ENCODE results near the gene VTCN1. TPM values are rescaled to one million over a fixed set of nuclear protein-coding genes. Genes with fewer than 3 reads are reported as not detected.
"Not testable (repeated sequence)": the region's sequence is repeated elsewhere in the genome, so short reads cannot be mapped to it uniquely, and the experiment has no call there.

Gene VTCN1
- total and polyA plus RNA-seq, 3 experiments from 2014 or later: not detected

DNA sequence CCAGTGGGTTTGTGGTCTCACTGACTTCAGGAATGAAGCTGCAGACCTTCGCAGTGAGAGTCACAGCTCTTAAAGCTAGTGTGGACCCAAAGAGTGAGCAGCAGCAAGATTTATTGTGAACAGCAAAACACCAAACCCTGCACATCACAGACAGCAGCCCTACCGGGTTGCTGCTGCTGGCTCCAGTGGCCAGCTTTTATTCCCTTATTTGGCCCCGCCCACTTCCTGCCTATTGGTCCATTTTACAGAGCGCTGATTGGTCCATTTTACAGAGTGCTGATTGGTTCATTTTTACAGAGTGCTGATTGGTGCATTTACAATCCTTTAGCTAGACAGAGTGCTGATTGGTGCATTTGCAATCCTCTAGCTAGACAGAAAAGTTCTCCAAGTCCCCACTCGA lies 59.4 kb downstream of the VTCN1 start:
- H3K4me3 ChIP-seq (ENCODE audit: low read length); H3K27me3 ChIP-seq (ENCODE audit: insufficient read depth, low read length, poor library complexity, severe bottlenecking); CTCF ChIA-PET; H3K36me3 Mint-ChIP-seq; H3K9me3 ChIP-seq (ENCODE audit: low read length); H3K36me3 ChIP-seq (ENCODE audit: insufficient read depth, low read length); H3K27ac Mint-ChIP-seq; POLR2A ChIA-PET; H3K4me1 Mint-ChIP-seq; H3K4me3 Mint-ChIP-seq; DNase-seq; H3K4me1 ChIP-seq (ENCODE audit: insufficient read depth, low read length); H3K27ac ChIP-seq (ENCODE audit: low read depth, low read length); H3K9me3 Mint-ChIP-seq: not testable (repeated sequence)
- peaks cover 3 to 19% of the 10 kb centered on the region in 2 donors for H3K27me3 Mint-ChIP-seq

DNA sequence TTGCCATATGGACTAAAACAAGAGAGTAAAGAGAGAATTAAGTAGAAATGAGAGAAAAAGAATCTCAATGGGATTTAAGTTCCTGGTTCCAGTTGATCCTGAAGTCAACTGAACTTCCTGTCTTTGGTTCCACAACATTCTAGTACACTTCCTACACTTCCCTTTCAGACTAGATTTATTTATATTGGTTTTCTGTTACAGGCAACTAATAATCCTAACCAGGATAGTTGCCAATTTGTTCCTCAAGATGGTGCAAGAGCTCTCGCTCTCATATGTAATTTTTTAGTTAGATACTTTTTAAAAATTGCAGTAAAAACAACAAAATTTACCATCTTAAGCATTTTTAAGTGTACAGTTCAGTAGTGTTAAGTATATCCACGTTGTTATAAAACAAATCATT lies 60.4 kb downstream of the VTCN1 start:
- Mint-ChIP-seq H3K36me3 (no peaks in the 10 kb centered on the region), H3K4me1 (no peaks in the 10 kb centered on the region), H3K9me3 (no peaks in the 10 kb centered on the region), H3K27me3 (peaks cover 4 to 25% of the 10 kb centered on the region in 2 donors), H3K4me3 (no peak overlapping the region), H3K27ac (no peak overlapping the region)
- no peaks in the 10 kb centered on the region for H3K36me3 ChIP-seq (ENCODE audit: insufficient read depth, low read length)
- H3K27ac ChIP-seq (ENCODE audit: low read depth, low read length): no peak overlapping the region
- H3K4me1 ChIP-seq (ENCODE audit: insufficient read depth, low read length): no peaks in the 10 kb centered on the region
- CTCF ChIA-PET: no interaction called here
- no peaks in the 10 kb centered on the region for H3K27me3 ChIP-seq (ENCODE audit: insufficient read depth, low read length, poor library complexity, severe bottlenecking)
- H3K4me3 ChIP-seq (ENCODE audit: low read length): no peak overlapping the region
- no peak for DNase-seq
- H3K9me3 ChIP-seq (ENCODE audit: low read length): no peaks in the 10 kb centered on the region
- POLR2A ChIA-PET: no interaction called here

DNA sequence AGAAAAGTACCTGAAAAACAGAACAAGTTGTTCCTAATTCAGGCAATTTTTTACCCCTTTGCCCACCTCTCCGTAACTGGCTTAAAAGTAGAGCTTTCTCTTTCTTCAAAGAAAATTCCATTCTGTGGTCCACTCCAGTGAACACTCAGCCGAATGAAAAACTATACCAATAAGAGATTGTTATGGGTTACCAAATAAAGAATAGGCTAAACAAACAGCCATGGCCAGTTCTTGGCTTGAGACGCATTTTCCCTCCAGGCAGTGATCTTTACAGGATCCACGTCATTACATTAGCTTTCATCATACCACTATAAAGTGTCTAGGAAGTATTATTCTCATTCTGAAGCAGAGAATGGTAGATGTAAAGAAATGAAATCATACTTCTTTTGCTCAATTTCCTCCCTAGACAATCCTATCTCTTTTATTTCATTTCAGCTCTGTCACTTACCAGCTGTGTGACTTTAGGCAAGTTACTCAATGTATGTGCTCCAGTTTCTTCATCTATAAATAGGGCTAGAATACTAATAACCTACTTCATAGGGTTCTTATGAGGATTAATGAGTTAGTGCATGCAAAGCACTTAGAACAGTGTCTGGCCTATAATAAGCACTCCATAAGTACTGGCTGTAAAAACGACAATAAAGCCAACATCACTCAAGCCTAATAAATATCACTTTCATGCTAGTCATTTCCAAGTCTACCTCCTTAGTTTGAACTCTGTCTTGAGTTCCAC lies 62.7 kb downstream of the VTCN1 start:
- H3K27me3 ChIP-seq (ENCODE audit: insufficient read depth, low read length, poor library complexity, severe bottlenecking): no peaks in the 10 kb centered on the region
- no peaks in the 10 kb centered on the region for H3K9me3 ChIP-seq (ENCODE audit: low read length)
- no peaks in the 10 kb centered on the region for H3K4me1 ChIP-seq (ENCODE audit: insufficient read depth, low read length)
- no peak overlapping the region for H3K27ac ChIP-seq (ENCODE audit: low read depth, low read length)
- CTCF ChIA-PET: no interaction called here
- Mint-ChIP-seq H3K4me3 (no peak overlapping the region), H3K27ac (no peak overlapping the region), H3K9me3 (no peaks in the 10 kb centered on the region), H3K27me3 (peaks cover 4 to 29% of the 10 kb centered on the region in 2 donors), H3K4me1 (no peaks in the 10 kb centered on the region), H3K36me3 (no peaks in the 10 kb centered on the region)
- POLR2A ChIA-PET: no interaction called here
- H3K36me3 ChIP-seq (ENCODE audit: insufficient read depth, low read length): no peaks in the 10 kb centered on the region
- no peak for DNase-seq
- no peak overlapping the region for H3K4me3 ChIP-seq (ENCODE audit: low read length)

DNA sequence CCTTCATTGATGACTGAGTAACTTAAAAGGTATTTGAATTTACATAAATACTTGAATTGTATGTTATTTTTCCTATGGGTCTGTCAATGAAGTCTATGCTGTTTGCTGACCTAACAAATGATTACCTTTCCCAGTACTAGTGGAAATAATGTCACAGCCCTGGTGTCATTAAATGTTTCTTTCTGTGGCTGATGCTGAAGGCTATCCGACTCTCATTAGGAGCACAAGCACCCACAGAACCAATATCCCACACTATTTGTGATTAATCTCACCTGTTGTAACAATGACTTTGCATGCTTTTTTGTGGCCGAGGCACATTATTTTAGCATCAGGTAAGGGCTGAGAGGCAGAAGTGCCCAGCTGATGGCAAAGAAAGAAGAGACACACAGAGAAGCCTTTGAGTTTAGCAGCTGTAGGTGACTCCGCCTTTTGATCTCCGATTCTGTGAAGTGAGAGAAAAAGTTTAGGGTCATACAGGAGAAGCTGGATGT lies 63.3 kb downstream of the VTCN1 start:
- H3K4me3 ChIP-seq (ENCODE audit: low read length): no peak overlapping the region
- ChIA-PET CTCF (no interaction called here), POLR2A (no interaction called here)
- H3K4me1 ChIP-seq (ENCODE audit: insufficient read depth, low read length): no peaks in the 10 kb centered on the region
- no peaks in the 10 kb centered on the region for H3K4me1 Mint-ChIP-seq
- H3K36me3 ChIP-seq (ENCODE audit: insufficient read depth, low read length): no peaks in the 10 kb centered on the region
- no peak overlapping the region for H3K4me3 Mint-ChIP-seq
- no peaks in the 10 kb centered on the region for H3K27me3 ChIP-seq (ENCODE audit: insufficient read depth, low read length, poor library complexity, severe bottlenecking)
- H3K27ac Mint-ChIP-seq: no peak overlapping the region
- no peak for DNase-seq
- no peaks in the 10 kb centered on the region for H3K9me3 Mint-ChIP-seq
- H3K36me3 Mint-ChIP-seq: no peaks in the 10 kb centered on the region
- H3K27me3 Mint-ChIP-seq: peaks cover 4 to 29% of the 10 kb centered on the region in 2 donors
- no peak overlapping the region for H3K27ac ChIP-seq (ENCODE audit: low read depth, low read length)
- no peaks in the 10 kb centered on the region for H3K9me3 ChIP-seq (ENCODE audit: low read length)

DNA sequence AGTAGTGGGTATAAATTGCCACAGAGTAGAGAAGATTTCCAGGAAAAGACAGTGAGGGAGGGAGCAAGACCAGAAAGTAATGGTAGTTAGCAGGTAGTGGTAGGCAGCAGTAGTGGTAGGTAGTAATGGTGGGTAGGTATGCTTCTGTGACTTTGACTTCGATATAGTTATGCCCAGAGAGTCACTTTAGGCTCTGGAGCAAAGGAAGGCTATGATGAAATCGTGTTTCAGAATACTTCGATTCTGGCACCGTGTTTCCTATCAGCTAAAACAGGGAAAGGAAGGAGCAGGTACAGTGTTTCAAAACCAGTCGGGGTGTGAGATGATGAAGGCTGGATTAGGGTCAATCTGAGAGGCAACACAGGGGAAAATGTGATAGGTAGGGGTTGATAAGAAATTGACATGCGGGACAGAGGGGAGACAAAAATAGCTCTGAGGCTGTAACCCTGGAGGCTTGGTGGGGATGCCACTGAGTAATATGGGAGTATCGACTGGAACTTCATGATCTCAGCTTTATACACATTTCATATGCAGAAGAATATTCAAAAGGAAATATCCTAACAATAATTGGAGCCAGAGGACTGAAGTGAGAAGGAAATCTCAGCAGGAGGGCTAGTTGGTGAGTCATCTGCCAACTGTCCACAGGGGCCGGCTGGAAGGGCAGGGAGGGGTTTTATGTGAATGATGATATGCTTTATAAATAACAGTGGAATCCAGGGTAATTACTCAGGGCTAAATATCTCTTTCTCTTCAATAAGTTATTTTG lies 64.0 kb downstream of the VTCN1 start:
- Mint-ChIP-seq H3K36me3 (no peaks in the 10 kb centered on the region), H3K27ac (no peak overlapping the region), H3K4me1 (no peaks in the 10 kb centered on the region), H3K27me3 (peaks cover 4 to 29% of the 10 kb centered on the region in 2 donors), H3K9me3 (no peaks in the 10 kb centered on the region), H3K4me3 (no peak overlapping the region)
- no peak for DNase-seq
- ChIA-PET CTCF (no interaction called here), POLR2A (no interaction called here)
- Histone ChIP-seq H3K4me1 (ENCODE audit: insufficient read depth, low read length) (no peaks in the 10 kb centered on the region), H3K27ac (ENCODE audit: low read depth, low read length) (no peak overlapping the region), H3K9me3 (ENCODE audit: low read length) (no peaks in the 10 kb centered on the region), H3K4me3 (ENCODE audit: low read length) (no peak overlapping the region), H3K27me3 (ENCODE audit: insufficient read depth, low read length, poor library complexity, severe bottlenecking) (no peaks in the 10 kb centered on the region), H3K36me3 (ENCODE audit: insufficient read depth, low read length) (no peaks in the 10 kb centered on the region)

DNA sequence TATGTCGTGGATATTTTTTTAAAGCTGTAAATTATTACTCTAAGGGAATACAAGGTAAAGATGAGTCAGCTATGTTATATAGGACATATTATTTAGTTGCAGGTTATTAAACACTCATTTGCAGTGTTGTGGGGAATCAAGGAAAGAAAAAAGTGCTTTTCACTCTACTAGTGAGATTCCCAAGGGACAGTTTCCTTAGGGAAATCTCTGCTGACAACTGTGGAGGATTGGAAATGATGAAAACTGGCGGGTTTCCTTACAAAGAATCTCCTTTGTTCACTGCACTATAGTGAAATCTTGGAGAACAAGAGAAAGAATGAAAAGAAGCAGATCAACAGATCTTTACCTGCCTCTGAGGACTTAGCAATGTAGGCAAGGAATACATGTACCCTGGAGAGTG lies 64.7 kb downstream of the VTCN1 start:
- Mint-ChIP-seq H3K27ac (no peak overlapping the region), H3K4me1 (no peaks in the 10 kb centered on the region), H3K9me3 (no peaks in the 10 kb centered on the region), H3K27me3 (peaks cover 4 to 29% of the 10 kb centered on the region in 2 donors), H3K4me3 (no peak overlapping the region), H3K36me3 (no peaks in the 10 kb centered on the region)
- ChIA-PET POLR2A (no interaction called here), CTCF (interaction anchor here (1.2 kb wide), 1 partner anchor 23 kb away, joined by 4 read pairs; no protein-coding TSS in a partner anchor)
- Histone ChIP-seq H3K4me3 (ENCODE audit: low read length) (no peak overlapping the region), H3K27me3 (ENCODE audit: insufficient read depth, low read length, poor library complexity, severe bottlenecking) (no peaks in the 10 kb centered on the region), H3K9me3 (ENCODE audit: low read length) (no peaks in the 10 kb centered on the region), H3K4me1 (ENCODE audit: insufficient read depth, low read length) (no peaks in the 10 kb centered on the region), H3K27ac (ENCODE audit: low read depth, low read length) (no peak overlapping the region), H3K36me3 (ENCODE audit: insufficient read depth, low read length) (no peaks in the 10 kb centered on the region)
- no peak for DNase-seq

DNA sequence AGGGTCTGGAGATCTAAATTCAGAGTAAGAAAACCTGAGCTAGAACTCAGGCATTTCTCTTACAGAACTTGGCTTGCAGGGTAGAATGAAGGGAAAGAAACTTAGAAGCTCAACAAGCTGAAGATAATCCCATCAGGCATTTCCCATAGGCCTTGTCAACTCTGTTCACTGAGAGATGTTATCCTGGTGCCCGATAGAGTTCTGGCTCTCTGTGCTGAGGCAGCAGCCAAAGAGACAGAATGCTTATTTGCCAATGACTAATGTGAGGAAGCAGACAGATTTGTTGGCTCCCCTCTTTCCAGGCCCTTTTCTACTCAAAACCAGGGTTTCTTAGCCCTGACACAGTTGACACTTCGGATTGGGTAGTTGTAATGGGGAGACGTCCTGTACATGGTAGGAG lies 66.9 kb downstream of the VTCN1 start:
- Mint-ChIP-seq H3K9me3 (no peaks in the 10 kb centered on the region), H3K27ac (no peak overlapping the region), H3K4me1 (no peaks in the 10 kb centered on the region), H3K27me3 (peaks cover 4 to 29% of the 10 kb centered on the region in 2 donors), H3K4me3 (no peak overlapping the region), H3K36me3 (no peaks in the 10 kb centered on the region)
- no peaks in the 10 kb centered on the region for H3K36me3 ChIP-seq (ENCODE audit: insufficient read depth, low read length)
- DNase-seq: no peak
- H3K4me1 ChIP-seq (ENCODE audit: insufficient read depth, low read length): no peaks in the 10 kb centered on the region
- no peaks in the 10 kb centered on the region for H3K27me3 ChIP-seq (ENCODE audit: insufficient read depth, low read length, poor library complexity, severe bottlenecking)
- H3K27ac ChIP-seq (ENCODE audit: low read depth, low read length): no peak overlapping the region
- H3K9me3 ChIP-seq (ENCODE audit: low read length): no peaks in the 10 kb centered on the region
- ChIA-PET CTCF (no interaction called here), POLR2A (no interaction called here)
- H3K4me3 ChIP-seq (ENCODE audit: low read length): no peak overlapping the region

DNA sequence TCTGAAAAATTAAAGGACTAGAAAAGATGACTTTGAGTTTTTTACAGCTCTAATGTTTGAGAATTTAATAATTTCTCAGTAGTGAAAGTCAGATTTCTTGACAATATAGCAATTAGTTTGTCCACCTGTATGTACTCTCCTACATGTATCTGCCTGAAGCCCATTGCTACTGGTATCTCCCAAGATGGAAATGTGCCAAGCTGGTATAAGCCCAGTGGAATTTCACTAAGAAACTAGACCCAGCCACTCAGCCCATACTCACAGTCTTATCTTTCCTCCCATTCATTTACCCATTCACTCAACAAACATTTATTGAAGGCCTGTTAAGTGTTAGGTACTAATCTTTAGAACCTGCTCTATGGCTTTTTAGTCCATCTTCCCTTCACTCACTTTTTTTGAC lies 67.6 kb downstream of the VTCN1 start:
- Mint-ChIP-seq H3K4me1 (no peaks in the 10 kb centered on the region), H3K4me3 (no peak overlapping the region), H3K9me3 (no peaks in the 10 kb centered on the region), H3K27ac (no peak overlapping the region), H3K27me3 (peaks cover 4 to 23% of the 10 kb centered on the region in 2 donors), H3K36me3 (no peaks in the 10 kb centered on the region)
- no peak overlapping the region for H3K27ac ChIP-seq (ENCODE audit: low read depth, low read length)
- no peaks in the 10 kb centered on the region for H3K27me3 ChIP-seq (ENCODE audit: insufficient read depth, low read length, poor library complexity, severe bottlenecking)
- ChIA-PET CTCF (no interaction called here), POLR2A (no interaction called here)
- no peaks in the 10 kb centered on the region for H3K9me3 ChIP-seq (ENCODE audit: low read length)
- no peak for DNase-seq
- H3K4me1 ChIP-seq (ENCODE audit: insufficient read depth, low read length): no peaks in the 10 kb centered on the region
- no peaks in the 10 kb centered on the region for H3K36me3 ChIP-seq (ENCODE audit: insufficient read depth, low read length)
- no peak overlapping the region for H3K4me3 ChIP-seq (ENCODE audit: low read length)

Measured in CD8-positive, alpha-beta memory T cell (primary cell).